DMS79 treated with DMSO at 0.1 percent for 48 hours (cell line): ENCODE results near the gene PROK2.
A peak's percentile ranks its signal among the peaks of the same experiment; 100 is the strongest.

Experiments used
- DNase-seq: peaks from one replicate; lab custom pipeline; 2025; lab: John Stamatoyannopoulos, UW

PROK2 gene

GRCh38 chr3:71734881-71735280 lies 50.1 kb downstream of the PROK2 start:
- no peak for DNase-seq

GRCh38 chr3:71733319-71733718 lies 51.6 kb downstream of the PROK2 start:
- DNase-seq = no peak

GRCh38 chr3:71732637-71733036 lies 52.3 kb downstream of the PROK2 start:
- DNase-seq = no peak

- peak; percentile 22 for DNase-seq
Observed at GRCh38 chr3:71728632-71729342, 56.2 kb downstream of the PROK2 start.

- DNase-seq = no peak
Observed at GRCh38 chr3:71726146-71726545, 58.8 kb downstream of the PROK2 start.

- DNase-seq = no peak
Observed at GRCh38 chr3:71725271-71725991, 59.5 kb downstream of the PROK2 start, which contains the start of gene EIF4E3. Gene EIF4E3, minus strand, starts transcription at chr3:71725402. Its CDS starts 35 bp downstream, at chr3:71725367.

GRCh38 chr3:71724584-71725270 lies 60.2 kb downstream of the PROK2 start:
- peak; percentile 3 for DNase-seq

- DNase-seq = no peak
Observed at GRCh38 chr3:71724171-71724453, 60.8 kb downstream of the PROK2 start.

- no peak for DNase-seq
Observed at GRCh38 chr3:71723452-71724170, 61.3 kb downstream of the PROK2 start.

- DNase-seq = no peak
Observed at GRCh38 chr3:71722693-71723092, 62.3 kb downstream of the PROK2 start.
